Fibroblast of mammary gland (primary cell): ENCODE data around the gene RASSF7.

Experiments used
- DNase-seq: peaks from one replicate; pipeline ENCODE4 v3.0.0-alpha.2; 2010; ENCODE audit warnings: low read depth
- H3K4me3 ChIP-seq: 2 replicates; pipeline ENCODE4 v1.5.1; 2011; ENCODE audit warnings: low read depth, mild to moderate bottlenecking, low read length, moderate library complexity; ENCODE audit not compliant: control insufficient read depth
- TF ChIP-seq, protein P1 (sequence below): conservative IDR thresholded peaks from 2 replicates; pipeline ENCODE4 v1.5.1; 2011; ENCODE audit warnings: low read depth, low read length, inconsistent platforms; ENCODE audit not compliant: control insufficient read depth, insufficient read depth

Gene RASSF7

DNA sequence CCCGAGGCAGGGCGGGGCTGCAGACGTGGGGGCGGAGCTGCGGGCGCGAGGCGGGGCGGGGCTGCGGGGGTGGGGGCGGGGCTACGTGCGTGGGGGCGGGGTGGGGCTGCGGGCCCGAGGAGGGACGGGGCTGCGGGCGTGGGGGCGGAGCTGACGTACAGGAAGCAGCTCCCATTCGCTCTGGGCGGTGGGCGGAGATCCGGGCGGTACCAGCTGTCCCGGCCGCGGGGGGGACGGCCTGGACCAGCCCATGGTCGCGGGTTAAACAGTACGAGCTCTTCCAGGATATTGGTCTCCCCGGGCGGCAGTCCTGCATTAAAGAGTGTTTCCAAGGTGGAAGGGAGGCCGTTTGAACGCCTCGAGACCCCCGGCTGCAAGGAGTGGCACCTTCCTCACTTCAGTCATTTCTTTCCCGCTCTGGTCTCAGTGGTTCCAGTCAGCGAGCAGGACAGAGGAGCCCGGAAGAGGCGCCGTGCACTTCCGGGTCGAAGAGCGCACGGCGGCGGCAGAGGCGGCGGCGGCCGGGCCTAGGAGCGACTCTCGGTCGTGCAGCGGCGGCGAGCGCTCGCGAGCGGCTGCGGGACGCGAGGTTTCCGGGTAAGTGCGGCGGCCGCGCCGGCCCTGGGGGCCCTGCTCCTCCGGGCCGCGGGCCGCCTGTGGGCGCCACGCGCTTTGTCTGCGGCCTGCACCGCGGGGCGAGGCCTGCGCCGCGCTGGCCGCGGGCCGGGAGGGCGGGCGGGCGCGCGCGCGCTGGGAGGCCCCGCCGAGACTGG lies 15.4 kb downstream of the RASSF7 start, which contains the start of gene PHRF1:
Gene PHRF1 (plus strand): TSS at position 475 of the 773 bp plus-strand sequence. CDS start 5,043 bp downstream, outside the sequence.
- TF ChIP-seq, protein P1, sequence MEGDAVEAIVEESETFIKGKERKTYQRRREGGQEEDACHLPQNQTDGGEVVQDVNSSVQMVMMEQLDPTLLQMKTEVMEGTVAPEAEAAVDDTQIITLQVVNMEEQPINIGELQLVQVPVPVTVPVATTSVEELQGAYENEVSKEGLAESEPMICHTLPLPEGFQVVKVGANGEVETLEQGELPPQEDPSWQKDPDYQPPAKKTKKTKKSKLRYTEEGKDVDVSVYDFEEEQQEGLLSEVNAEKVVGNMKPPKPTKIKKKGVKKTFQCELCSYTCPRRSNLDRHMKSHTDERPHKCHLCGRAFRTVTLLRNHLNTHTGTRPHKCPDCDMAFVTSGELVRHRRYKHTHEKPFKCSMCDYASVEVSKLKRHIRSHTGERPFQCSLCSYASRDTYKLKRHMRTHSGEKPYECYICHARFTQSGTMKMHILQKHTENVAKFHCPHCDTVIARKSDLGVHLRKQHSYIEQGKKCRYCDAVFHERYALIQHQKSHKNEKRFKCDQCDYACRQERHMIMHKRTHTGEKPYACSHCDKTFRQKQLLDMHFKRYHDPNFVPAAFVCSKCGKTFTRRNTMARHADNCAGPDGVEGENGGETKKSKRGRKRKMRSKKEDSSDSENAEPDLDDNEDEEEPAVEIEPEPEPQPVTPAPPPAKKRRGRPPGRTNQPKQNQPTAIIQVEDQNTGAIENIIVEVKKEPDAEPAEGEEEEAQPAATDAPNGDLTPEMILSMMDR, result no peak
- peak; percentile 90 for DNase-seq
- H3K4me3 ChIP-seq, result peak within 1 kb of the TSS; percentile 92

DNA sequence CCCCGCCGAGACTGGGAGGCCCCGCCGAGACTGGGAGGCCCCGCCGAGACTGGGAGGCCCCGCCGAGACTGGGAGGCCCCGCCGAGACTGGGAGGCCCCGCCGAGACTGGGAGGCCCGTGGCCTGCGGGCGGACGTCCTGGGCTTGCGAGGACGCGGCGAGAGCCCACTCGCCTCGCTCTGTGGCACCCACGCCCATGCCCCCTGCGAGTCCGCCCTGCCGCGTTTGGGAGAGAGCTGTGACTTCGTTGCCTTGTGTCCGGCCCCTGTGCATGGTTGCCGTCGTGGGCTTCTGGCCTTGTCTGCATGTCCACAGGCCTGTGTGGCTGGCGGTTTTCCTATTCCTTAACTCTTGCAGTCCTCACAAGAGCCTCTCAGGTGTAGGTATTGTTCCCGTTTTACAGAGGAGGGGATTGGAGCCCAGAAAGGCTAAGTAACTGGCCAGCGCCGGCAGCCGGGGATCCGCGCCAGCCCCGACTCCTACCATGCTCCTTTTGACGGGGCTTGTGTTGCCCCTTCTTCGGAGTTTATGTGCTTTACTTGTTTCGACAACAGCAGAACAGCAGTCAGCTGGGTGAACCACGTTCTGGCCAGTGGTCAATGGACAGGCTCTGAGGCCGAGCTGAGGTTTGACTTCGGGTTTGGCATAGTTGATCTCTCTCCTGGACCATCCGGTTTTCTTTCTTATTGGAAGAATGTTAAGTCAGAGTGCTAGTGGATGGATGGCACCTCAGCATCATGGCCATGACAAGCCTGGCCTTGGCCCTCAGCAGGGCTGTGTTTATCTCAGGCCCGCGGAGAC lies 16.2 kb downstream of the RASSF7 start:
- H3K4me3 ChIP-seq, result peak overlapping the region; percentile 92
- TF ChIP-seq, protein P1, result no peak
- DNase-seq, result no peak

DNA sequence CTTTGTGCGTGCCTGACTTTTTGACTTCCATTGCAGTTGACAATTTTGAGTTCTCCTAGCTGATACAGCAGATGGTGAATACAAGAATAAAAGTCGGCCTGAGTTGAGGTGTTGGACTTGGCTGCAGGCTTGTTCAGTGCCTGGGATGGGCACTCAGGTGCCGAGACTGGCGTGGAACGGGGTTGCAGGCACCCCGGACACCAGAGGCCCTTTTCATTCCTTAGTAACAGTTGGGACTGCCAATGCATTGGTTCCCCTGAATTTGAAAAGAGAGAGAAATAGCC lies 16.8 kb downstream of the RASSF7 start:
- no peak for DNase-seq
- H3K4me3 ChIP-seq, result peak overlapping the region; percentile 92
- TF ChIP-seq, protein P1, result no peak

DNA sequence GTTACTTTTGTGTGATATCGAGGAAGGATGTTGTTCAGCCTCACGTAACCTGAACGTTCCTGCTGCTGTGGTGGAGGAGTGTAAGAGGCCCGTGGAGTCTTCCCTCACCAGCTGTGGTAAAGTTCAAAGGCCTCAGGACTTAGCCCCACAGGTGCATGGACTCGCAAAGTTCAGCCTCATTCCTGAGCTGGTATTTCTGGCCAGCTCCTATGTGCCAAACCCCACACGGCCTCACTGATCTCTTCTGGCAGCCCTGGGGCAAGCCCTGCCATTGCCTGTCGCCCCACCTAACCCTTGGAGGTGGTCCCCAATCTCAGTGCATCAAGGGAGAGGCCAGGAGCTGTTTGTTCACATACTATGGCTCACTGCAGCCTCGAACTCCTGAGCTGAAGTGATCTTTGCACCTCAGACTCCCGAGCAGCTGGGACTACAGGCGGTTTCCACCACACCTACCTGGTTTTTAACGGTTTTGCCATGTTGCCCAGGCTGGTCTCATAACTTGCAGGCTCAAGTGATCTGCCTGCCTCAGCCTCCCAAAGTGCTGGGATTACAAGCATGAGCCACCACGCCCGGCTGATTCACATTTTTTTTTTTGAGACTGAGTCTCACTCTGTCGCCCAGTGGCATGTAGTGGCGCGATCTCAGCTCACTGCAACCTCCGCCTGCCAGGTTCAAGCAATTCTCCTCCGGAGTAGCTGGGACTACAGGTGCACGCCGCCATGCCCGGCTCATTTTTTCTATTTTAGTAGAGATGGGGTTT lies 17.7 kb downstream of the RASSF7 start:
- no peak for DNase-seq
- TF ChIP-seq, protein P1, result no peak
- peak overlapping the region; percentile 92 for H3K4me3 ChIP-seq

DNA sequence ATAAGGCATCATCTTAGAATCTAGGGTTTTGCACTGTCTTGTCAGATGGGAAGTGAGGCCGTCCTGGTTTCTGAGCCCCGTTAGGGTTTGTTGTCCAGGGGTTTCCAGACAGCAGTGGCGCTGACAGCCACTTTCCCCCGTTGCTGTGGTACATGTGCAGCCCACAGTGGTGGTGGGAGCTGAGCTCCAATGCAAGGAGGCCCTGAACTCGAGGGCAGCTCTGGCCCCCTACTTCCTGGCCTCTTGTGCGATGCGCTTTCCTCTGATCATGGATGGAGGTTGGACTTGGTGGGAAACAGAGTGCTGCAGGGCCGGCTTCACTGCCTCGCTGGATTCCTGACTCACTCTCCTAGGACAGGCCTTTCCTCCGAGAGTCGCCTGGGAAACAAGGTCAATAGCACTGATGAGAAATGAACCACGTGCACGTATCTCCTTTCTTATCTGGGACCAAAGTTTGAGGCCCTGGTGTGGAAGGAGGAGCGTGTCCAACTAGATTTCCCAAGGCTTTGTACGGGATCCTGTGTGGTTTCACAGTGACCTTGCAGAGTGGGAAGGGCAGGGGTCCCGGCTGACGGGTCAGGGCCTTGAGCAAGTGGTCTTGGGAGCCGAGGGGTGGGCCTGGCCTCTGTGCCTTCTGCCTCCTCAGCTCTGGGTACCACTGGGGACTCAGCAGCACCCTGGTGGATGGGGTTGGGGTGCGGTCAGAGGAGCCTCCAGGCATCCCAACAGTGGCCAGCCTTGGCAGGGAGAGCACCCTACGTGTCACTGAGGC lies 19.2 kb downstream of the RASSF7 start:
- H3K4me3 ChIP-seq, result no peak overlapping the region
- DNase-seq, result peak; percentile 46
- TF ChIP-seq, protein P1, result no peak

DNA sequence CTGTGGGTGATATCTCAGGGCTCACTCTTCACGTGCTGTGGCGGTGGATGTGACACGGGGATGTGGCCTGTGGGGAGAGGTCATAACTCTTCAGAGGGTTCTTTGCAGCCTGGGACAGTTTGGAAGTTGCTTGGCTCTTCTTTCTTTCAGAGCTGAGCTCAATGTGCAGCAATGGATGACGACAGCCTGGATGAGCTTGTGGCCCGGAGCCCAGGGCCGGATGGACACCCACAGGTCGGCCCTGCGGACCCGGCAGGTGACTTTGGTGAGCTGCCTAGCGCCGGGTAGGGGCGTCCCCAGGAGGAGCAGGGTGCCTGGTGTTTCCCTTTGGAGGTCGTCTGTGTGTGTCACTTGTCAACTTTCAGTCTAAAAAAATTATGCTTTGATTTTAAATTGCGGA lies 20.6 kb downstream of the RASSF7 start:
- no peak for DNase-seq
- TF ChIP-seq, protein P1, result no peak
- no peak overlapping the region for H3K4me3 ChIP-seq
